Nephron progenitor cell (in vitro differentiated cells): ENCODE data around the gene IQGAP2.
"Not testable (repeated sequence)": the region's sequence is repeated elsewhere in the genome, so short reads cannot be mapped to it uniquely, and the experiment has no call there.

ENCODE experiments used
- DNase-seq: peaks from one replicate; pipeline ENCODE4 v3.0.0; 2021
- H3K27ac Mint-ChIP-seq: 2 replicates; pipeline ENCODE4 v1.8.0; 2021; ENCODE audit warnings: mild to moderate bottlenecking, moderate library complexity, mixed read lengths
- H3K27me3 Mint-ChIP-seq: 2 replicates; pipeline ENCODE4 v1.8.0; 2021; ENCODE audit warnings: mild to moderate bottlenecking, low read depth, mixed read lengths; ENCODE audit not compliant: poor library complexity
- H3K36me3 Mint-ChIP-seq: 2 replicates; pipeline ENCODE4 v1.8.0; 2021; ENCODE audit warnings: low read depth, mixed read lengths
- H3K4me1 Mint-ChIP-seq: 2 replicates; pipeline ENCODE4 v1.8.0; 2021; ENCODE audit warnings: mixed read lengths
- H3K4me3 Mint-ChIP-seq: 2 replicates; pipeline ENCODE4 v1.8.0; 2021; ENCODE audit warnings: mild to moderate bottlenecking, moderate library complexity, mixed read lengths
- H3K9me3 Mint-ChIP-seq: 2 replicates; pipeline ENCODE4 v1.8.0; 2021; ENCODE audit warnings: mild to moderate bottlenecking, moderate library complexity, mixed read lengths
- CTCF ChIP-seq: fragments of 200-600 bp; sonication (generic); IDR thresholded peaks from 2 replicates; pipeline ENCODE4 v1.5.0; 2021; ENCODE audit warnings: antibody characterized with exemption

The IQGAP2 gene

DNA sequence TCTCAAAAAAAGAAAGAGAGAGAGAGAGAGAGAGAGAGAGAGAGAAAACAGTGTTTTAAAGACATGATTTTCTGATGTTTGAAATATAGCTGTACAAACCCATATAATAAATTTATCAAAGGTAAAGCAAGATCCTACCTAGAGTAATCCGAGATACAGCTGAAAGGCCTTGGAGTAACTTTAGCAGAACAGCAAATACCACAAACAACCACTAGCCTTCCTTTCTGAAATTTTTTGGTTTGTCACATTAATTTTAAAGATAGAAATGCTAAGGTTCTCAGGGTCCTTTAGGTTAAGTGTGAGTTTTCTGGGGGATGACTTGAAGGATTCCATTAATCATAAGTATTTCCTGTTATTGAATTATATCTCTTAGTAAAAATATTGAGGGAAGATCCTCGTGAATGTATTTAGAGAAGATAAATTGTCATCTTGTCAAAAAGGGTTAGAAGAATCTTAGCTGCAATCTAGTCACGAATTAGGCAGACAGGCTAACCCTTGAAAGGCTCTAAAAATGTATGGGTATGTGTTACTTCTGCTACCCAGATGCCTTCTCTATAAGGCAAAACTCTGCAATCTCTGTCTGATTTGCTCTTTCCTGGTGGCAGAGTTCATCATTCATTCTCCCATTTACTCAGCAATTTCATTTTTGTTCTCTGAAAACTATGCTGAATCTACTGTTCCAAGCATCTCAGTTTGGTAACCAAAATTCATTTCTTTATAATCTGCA is 192.8 kb downstream of the IQGAP2 start:
- Mint-ChIP-seq H3K27ac (no peak overlapping the region), H3K9me3 (no peaks in the 10 kb centered on the region), H3K4me3 (no peak overlapping the region), H3K27me3 (peaks cover 11% of the 10 kb centered on the region), H3K4me1 (no peaks in the 10 kb centered on the region), H3K36me3 (peaks cover 50% of the 10 kb centered on the region)
- no peak for DNase-seq
- TF ChIP-seq CTCF: no peak

DNA sequence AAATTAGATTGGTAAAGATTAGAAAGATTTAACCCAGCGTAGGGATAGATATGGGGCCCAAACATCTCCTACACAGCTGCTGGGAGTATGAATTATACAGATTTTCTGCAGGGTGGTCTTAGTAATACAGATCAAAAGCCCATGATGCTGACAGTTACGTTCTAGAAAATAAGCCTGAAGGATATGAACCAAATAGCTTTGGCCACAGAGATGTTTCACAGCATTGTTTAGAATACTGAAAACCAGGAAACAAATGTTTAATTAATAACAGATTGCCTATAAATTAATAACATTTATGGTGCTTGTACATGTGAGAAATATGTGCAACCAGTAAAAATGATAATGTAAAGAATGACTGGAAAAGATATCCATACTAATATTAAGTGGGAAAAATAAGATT is 195.4 kb downstream of the IQGAP2 start:
- Mint-ChIP-seq H3K27me3 (peaks cover 5% of the 10 kb centered on the region), H3K27ac (no peak overlapping the region), H3K4me3 (no peak overlapping the region)

DNA sequence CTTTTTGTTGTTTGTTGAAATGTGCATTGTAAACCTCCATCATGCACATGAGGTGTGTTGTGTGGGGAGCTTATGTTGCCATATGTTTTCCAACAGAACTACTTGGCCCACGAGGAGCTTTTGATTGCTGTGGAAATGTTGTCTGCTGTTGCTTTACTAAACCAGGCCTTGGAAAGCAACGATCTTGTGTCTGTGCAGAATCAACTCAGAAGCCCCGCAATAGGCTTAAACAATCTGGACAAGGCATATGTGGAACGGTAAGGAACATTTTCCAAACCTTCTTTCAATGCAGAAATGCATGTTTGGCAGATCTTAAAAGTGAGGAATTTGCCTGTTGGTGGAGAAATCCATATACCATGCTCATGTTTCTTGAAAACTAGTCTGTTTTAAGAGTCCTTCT is 197.6 kb downstream of the IQGAP2 start:
- H3K4me3 Mint-ChIP-seq: no peak overlapping the region
- DNase-seq: no peak
- H3K9me3 Mint-ChIP-seq: no peaks in the 10 kb centered on the region
- peaks cover 5% of the 10 kb centered on the region for H3K27me3 Mint-ChIP-seq
- H3K4me1 Mint-ChIP-seq: peaks cover 4% of the 10 kb centered on the region
- no peak for TF ChIP-seq CTCF
- H3K36me3 Mint-ChIP-seq: peaks cover 35% of the 10 kb centered on the region
- H3K27ac Mint-ChIP-seq: no peak overlapping the region

More for the DNA sequence above, 195.4 kb downstream of the IQGAP2 start:
- H3K9me3 Mint-ChIP-seq: no peaks in the 10 kb centered on the region
- H3K36me3 Mint-ChIP-seq: peaks cover 28% of the 10 kb centered on the region
- no peak for DNase-seq
- peaks cover 4% of the 10 kb centered on the region for H3K4me1 Mint-ChIP-seq
- TF ChIP-seq CTCF: no peak

DNA sequence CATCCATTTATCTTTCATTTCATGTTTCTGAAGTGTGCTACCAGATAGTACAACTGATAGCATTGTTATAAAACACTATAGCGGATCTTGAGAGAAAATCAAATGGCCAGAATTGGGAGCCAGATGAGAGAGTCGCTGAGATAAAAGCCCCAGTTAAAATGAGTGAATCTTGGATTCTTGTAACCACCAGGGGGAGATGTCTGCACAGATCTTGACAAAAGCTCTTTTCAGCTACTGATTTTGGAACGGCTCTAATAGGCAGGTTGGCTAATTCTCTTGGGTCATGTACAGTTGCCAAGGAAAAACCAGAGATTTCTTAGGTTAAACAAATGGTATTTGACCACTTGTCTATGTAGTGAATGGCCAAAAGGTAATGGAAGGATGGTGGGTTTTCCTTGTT is 198.4 kb downstream of the IQGAP2 start:
- peaks cover 5% of the 10 kb centered on the region for H3K4me1 Mint-ChIP-seq
- peak; percentile 9 for DNase-seq
- H3K27ac Mint-ChIP-seq: no peak overlapping the region
- H3K27me3 Mint-ChIP-seq: peaks cover 5% of the 10 kb centered on the region
- TF ChIP-seq CTCF: peak; percentile 72
- no peaks in the 10 kb centered on the region for H3K9me3 Mint-ChIP-seq
- peaks cover 32% of the 10 kb centered on the region for H3K36me3 Mint-ChIP-seq
- H3K4me3 Mint-ChIP-seq: no peak overlapping the region

- TF ChIP-seq CTCF: no peak
- H3K9me3 Mint-ChIP-seq: no peaks in the 10 kb centered on the region
- no peak overlapping the region for H3K4me3 Mint-ChIP-seq
Observed at GRCh38 chr5:76602094-76602726, 199.1 kb downstream of the IQGAP2 start.

DNA sequence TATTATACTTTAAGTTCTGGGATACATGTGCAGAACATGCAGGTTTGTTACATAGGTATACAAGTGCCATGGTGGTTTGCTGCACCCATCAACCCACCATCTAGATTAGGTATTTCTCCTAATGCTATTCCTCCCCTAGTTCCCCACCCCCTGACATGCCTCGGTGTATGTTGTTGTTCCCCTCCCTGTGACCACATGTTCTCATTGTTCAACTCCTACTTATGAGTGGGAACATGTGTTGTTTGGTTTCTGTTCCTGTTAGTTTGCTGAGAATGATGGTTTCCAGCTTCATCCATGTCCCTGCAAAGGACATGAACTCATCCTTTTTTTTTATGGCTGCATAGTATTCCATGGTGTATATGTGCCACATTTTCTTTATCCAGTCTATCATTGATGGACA is 200.9 kb downstream of the IQGAP2 start:
- Mint-ChIP-seq H3K36me3 (peaks cover 27% of the 10 kb centered on the region), H3K4me1 (peaks cover 21% of the 10 kb centered on the region)
- not testable (repeated sequence) for H3K27ac Mint-ChIP-seq, H3K9me3 Mint-ChIP-seq, H3K4me3 Mint-ChIP-seq, H3K27me3 Mint-ChIP-seq, DNase-seq

More at GRCh38 chr5:76602094-76602726, 199.1 kb downstream of the IQGAP2 start:
- Mint-ChIP-seq H3K27me3 (peaks cover under 1% of the 10 kb centered on the region), H3K27ac (no peak overlapping the region), H3K4me1 (peaks cover 12% of the 10 kb centered on the region), H3K36me3 (peaks cover 27% of the 10 kb centered on the region)
- no peak for DNase-seq
